Motor neuron (in vitro differentiated cells): ENCODE measurements around the gene SLCO2B1. TPM values are rescaled to one million over a fixed set of nuclear protein-coding genes. Genes with fewer than 3 reads are reported as not detected.

Experiments used
- ATAC-seq, 8 experiments: fragments of 200-7000 bp; cut with Tn5 transposase; replicated peaks in 6 of 8; 2 replicates each; pipeline ENCODE4 v1.8.0; 2021; ENCODE audit warnings: mild to moderate bottlenecking in 8 of 8, moderate library complexity in 8 of 8
- H3K27ac ChIP-seq, 2 donors: fragments of 250-450 bp; sonication (Bioruptor Pico); 2 replicates each; pipeline ENCODE4 v1.9.0; 2021; ENCODE audit warnings: antibody characterized with exemption in 2 of 2, mild to moderate bottlenecking in 2 of 2, moderate library complexity in 1 of 2
- H3K4me1 ChIP-seq, 2 donors: fragments of 250-450 bp; sonication (Bioruptor Pico); replicated peaks in 1 of 2; 2 replicates each; pipeline ENCODE4 v1.6.1; 2021; ENCODE audit warnings: antibody characterized with exemption in 2 of 2, mild to moderate bottlenecking in 2 of 2, moderate library complexity in 1 of 2
- H3K4me3 ChIP-seq, 5 donors: fragments of 250-450 bp; sonication (Bioruptor Pico); 2 replicates each; pipeline ENCODE4 v1.9.0; 2021; ENCODE audit warnings: antibody characterized with exemption in 5 of 5, mild to moderate bottlenecking in 5 of 5, moderate library complexity in 4 of 5
- WGBS, 10 experiments: fragments of 450-650 bp; shearing (Covaris generic); methylation state at CpG; one replicate each; pipeline ENCODE4 v1.0.0; 2022; 5-methylcytosine and 5-hydroxymethylcytosine counted together
- in situ Hi-C, 9 experiments: fragments of 400-800 bp; cut with MboI; loops; one replicate each; pipeline ENCODE4 v1.15.0; 2021; ENCODE audit warnings: low sequenced_read_pairs in 9 of 9, low pct_unique_long_range_greater_than_20kb in 2 of 9; ENCODE audit not compliant: unreplicated experiment in 9 of 9
- total RNA-seq, 8 experiments: library from RNA; unstranded; fragments of 300-600 nt; gene quantifications; 2 replicates each; pipeline versions ENCODE4 v1.2.3 to v1.2.4, GENCODE V29; 2022

Gene SLCO2B1
- total RNA-seq, 8 experiments from 2014 or later = 0.16 to 8.9 (median 0.59) TPM

- H3K27ac ChIP-seq = no peak overlapping the region
- peaks cover 0 to 2% of the 10 kb centered on the region in 2 donors for H3K4me1 ChIP-seq
- WGBS, 10 experiments = 20 to 100% (median 67%) methylated on average over 1 to 9 of the region's 18 CpGs; no CpG with 5 or more reads in 4 of the 10 experiments
- H3K4me3 ChIP-seq = no peak overlapping the region
- in situ Hi-C loops = no loop called here
- peak in 1 of 8 experiments; percentile 23 for ATAC-seq
Measured at GRCh38 chr11:75170516-75171201, 19.8 kb downstream of the SLCO2B1 start.

- Histone ChIP-seq H3K4me3 (no peak overlapping the region), H3K4me1 (peaks cover 0 to 2% of the 10 kb centered on the region in 2 donors), H3K27ac (no peak overlapping the region)
- in situ Hi-C loops = no loop called here
- WGBS, 10 experiments = 0 to 94% (median 78%) methylated on average over 1 to 6 of the region's 7 CpGs; no CpG with 5 or more reads in 6 of the 10 experiments
- ATAC-seq = no peak
Measured at GRCh38 chr11:75173336-75173735, 22.4 kb downstream of the SLCO2B1 start.

DNA sequence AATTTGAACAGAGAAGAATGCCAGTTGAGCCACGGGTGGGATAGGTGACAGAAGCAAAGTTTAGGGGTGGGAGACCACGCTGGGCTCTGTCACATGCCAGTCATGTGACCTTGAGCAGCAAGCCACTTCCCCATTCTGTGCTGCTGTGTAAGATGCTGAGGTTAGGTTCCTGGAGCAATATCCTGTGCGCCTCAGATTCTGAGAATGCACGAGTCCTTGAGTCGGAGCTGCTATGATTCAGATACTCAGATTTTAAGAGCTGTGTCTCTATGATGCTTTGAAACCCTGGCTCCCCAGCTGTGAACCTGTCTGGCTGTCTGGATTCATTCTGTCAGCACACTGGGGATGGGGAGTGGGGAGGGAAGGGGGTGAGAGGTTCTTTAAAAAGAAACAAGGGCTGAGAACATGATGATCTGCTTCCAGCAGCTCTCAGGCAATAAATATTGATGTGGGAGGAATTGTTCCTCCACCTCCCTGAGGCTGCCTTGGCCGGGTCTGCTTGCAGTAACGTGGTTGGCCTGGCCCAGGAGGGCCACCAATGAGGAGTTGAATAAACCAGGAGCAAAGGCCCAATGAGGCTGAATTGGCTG, 24.0 kb downstream of the SLCO2B1 start:
- Histone ChIP-seq H3K4me1 (peaks cover 0 to 2% of the 10 kb centered on the region in 2 donors), H3K4me3 (no peak overlapping the region), H3K27ac (no peak overlapping the region)
- 0 to 89% (median 50%) methylated on average over 1 to 4 of the region's 7 CpGs; no CpG with 5 or more reads in 5 of the 10 experiments for WGBS, 10 experiments
- ATAC-seq = peak in 7 of 8 experiments; percentile 12 to 87 (median 31)
- in situ Hi-C loops = no loop called here

DNA sequence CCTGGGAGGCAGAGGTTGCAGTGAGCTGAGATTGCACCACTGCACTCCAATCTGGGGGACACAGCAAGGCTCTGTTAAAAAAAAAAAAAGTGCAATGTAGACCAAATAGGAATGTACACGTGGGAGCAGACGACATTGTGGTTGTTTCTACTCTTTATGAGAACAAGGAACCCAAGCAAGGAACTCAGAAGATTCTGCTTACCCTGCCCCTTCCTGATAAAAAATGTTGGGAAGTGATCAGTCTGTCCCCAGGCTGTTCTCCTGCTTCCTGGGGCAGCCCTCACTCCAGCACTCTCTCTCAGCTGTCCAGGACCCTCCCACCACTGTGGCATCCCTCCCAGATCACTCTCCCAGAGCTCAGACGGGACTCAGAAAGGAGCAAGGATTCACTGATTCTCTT, 31.8 kb downstream of the SLCO2B1 start:
- in situ Hi-C loops = no loop called here
- Histone ChIP-seq H3K4me3 (no peak overlapping the region), H3K27ac (no peak overlapping the region), H3K4me1 (no peaks in the 10 kb centered on the region)
- ATAC-seq = no peak
- WGBS, 10 experiments = 0 to 57% (median 33%) methylated on average over 1 to 3 of the region's 3 CpGs; no CpG with 5 or more reads in 3 of the 10 experiments

- ATAC-seq = no peak
- WGBS, 10 experiments = 8 to 90% (median 87%) methylated on average over 2 to 4 of the region's 4 CpGs; no CpG with 5 or more reads in 5 of the 10 experiments
- in situ Hi-C loops = no loop called here
- Histone ChIP-seq H3K27ac (no peak overlapping the region), H3K4me3 (no peak overlapping the region), H3K4me1 (no peaks in the 10 kb centered on the region)
Measured at GRCh38 chr11:75184051-75184450, 33.1 kb downstream of the SLCO2B1 start.

- Histone ChIP-seq H3K4me3 (no peak overlapping the region), H3K27ac (no peak overlapping the region), H3K4me1 (no peaks in the 10 kb centered on the region)
- WGBS, 10 experiments = 51 to 80% (median 67%) methylated on average over 1 to 3 of the region's 3 CpGs; no CpG with 5 or more reads in 5 of the 10 experiments
- no peak for ATAC-seq
- in situ Hi-C loops = no loop called here
Measured at GRCh38 chr11:75184757-75185425, 34.0 kb downstream of the SLCO2B1 start.

GRCh38 chr11:75185866-75186265, 35.0 kb downstream of the SLCO2B1 start:
- no peak for ATAC-seq
- Histone ChIP-seq H3K4me3 (no peak overlapping the region), H3K4me1 (no peaks in the 10 kb centered on the region), H3K27ac (no peak overlapping the region)
- WGBS, 10 experiments = 0 to 100% (median 83%) methylated on average over 1 to 3 of the region's 3 CpGs; no CpG with 5 or more reads in 5 of the 10 experiments
- in situ Hi-C loops = no loop called here

GRCh38 chr11:75186999-75187398, 36.1 kb downstream of the SLCO2B1 start:
- no peak overlapping the region for H3K4me3 ChIP-seq
- no peak overlapping the region for H3K27ac ChIP-seq
- WGBS, 10 experiments = 47 to 93% (median 77%) methylated on average over 2 to 4 of the region's 4 CpGs; no CpG with 5 or more reads in 4 of the 10 experiments
- in situ Hi-C loops = no loop called here
- ATAC-seq = no peak
- peaks cover 0 to 5% of the 10 kb centered on the region in 2 donors for H3K4me1 ChIP-seq

DNA sequence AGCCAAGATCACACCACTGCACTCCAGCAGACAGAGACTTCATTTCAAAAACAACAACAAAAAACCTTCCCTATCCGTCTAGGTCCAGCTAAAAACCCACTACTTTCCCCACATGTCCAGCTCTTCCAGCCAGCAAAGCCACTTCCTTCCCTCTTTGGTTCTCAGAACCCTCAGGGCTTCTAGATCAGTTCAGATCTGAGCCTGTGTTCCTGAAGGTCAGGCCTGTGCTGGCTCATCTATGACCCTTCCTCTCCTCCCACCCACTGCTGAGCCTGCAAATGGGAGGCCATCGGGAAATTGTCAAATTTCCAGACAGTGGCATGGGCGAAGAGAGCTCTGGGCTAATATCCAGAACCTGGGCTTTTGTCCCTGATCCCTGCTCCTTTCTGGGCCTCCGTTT, 37.8 kb downstream of the SLCO2B1 start:
- no peak overlapping the region for H3K27ac ChIP-seq
- no peak for ATAC-seq
- in situ Hi-C loops = no loop called here
- 40 to 80% (median 60%) methylated on average over 1 to 4 of the region's 4 CpGs; no CpG with 5 or more reads in 3 of the 10 experiments for WGBS, 10 experiments
- H3K4me1 ChIP-seq = peaks cover 0 to 5% of the 10 kb centered on the region in 2 donors
- H3K4me3 ChIP-seq = no peak overlapping the region

GRCh38 chr11:75189108-75189507, 38.2 kb downstream of the SLCO2B1 start:
- Histone ChIP-seq H3K27ac (no peak overlapping the region), H3K4me1 (peaks cover 0 to 5% of the 10 kb centered on the region in 2 donors), H3K4me3 (no peak overlapping the region)
- WGBS, 10 experiments = 20 to 100% (median 81%) methylated on average over 1 to 5 of the region's 5 CpGs
- in situ Hi-C loops = no loop called here
- ATAC-seq = no peak

GRCh38 chr11:75189911-75190310, 39.0 kb downstream of the SLCO2B1 start:
- Histone ChIP-seq H3K4me1 (peaks cover 0 to 5% of the 10 kb centered on the region in 2 donors), H3K27ac (no peak overlapping the region), H3K4me3 (no peak overlapping the region)
- WGBS, 10 experiments = 29 to 100% (median 90%) methylated on average over 1 to 7 of the region's 8 CpGs; no CpG with 5 or more reads in 5 of the 10 experiments
- in situ Hi-C loops = no loop called here
- peak in 3 of 8 experiments; percentile 51 to 90 (median 65) for ATAC-seq

DNA sequence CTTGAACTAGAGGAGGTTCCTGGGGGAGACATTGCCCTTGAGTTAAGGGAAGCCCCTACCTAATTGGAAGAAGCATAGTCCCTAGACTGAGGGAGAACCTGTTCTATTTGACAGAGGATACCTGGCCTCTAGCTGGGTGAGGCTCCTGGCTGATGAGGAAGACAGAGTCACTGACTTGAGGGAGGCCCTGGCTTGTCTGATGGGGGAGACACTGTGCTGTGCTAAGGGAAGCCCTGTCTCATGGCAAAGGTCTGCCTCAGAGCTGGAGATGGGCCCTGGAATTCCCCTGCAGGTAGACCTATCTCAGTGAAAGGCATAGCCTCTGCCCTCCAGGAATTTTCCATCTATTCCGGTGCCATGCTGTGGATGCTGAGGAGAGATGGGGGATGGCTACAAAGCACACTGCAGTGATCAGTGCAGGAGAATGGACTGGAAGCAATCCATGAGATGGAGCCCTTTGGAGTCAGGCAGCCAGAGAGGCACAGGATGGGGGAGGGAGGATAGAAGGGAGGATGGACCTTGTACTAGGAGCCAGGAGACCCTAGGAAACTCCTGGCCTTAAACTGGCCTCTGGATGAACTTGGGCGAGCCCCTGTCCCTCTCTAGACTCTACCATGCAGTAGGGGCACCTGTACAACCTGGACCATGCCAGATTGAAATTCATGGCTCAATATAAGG, 39.9 kb downstream of the SLCO2B1 start:
- no peak for ATAC-seq
- no peak overlapping the region for H3K4me3 ChIP-seq
- in situ Hi-C loops = no loop called here
- H3K4me1 ChIP-seq = peaks cover 0 to 5% of the 10 kb centered on the region in 2 donors
- no peak overlapping the region for H3K27ac ChIP-seq
- WGBS, 10 experiments = 0 to 75% (median 0%) methylated on average over 1 of the region's 2 CpGs; no CpG with 5 or more reads in 7 of the 10 experiments

DNA sequence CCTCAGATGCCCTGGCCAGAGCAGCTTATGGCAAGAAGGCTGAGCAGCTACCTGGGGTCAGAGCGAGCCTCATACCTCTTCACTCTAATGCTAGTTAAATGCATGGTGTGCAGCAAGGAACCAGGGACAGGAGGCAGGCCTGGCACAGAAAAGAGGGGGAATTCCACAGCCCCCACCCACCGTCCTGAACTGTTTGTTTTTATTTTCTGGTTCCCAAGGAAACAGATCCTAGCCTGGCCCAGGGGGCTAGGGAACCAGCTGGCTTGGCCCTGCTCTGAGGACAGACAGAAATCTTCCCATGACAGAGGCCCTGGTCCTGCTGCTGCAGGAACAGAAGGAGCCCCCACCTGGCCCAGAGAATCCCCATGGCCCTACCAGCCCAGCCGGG, 40.4 kb downstream of the SLCO2B1 start:
- peak in 2 of 8 experiments; percentile 66 to 72 for ATAC-seq
- in situ Hi-C loops = no loop called here
- 0 to 100% (median 40%) methylated on average over 1 to 2 of the region's 3 CpGs; no CpG with 5 or more reads in 5 of the 10 experiments for WGBS, 10 experiments
- Histone ChIP-seq H3K27ac (no peak overlapping the region), H3K4me3 (no peak overlapping the region), H3K4me1 (peaks cover 0 to 5% of the 10 kb centered on the region in 2 donors)
